ENCODE measurements around the gene MAP4K4. TPM values are rescaled to one million over a fixed set of nuclear protein-coding genes. Genes with fewer than 3 reads are reported as not detected.

The MAP4K4 gene
- total RNA-seq, 1 donor from 2014 or later = 427 TPM

DNA sequence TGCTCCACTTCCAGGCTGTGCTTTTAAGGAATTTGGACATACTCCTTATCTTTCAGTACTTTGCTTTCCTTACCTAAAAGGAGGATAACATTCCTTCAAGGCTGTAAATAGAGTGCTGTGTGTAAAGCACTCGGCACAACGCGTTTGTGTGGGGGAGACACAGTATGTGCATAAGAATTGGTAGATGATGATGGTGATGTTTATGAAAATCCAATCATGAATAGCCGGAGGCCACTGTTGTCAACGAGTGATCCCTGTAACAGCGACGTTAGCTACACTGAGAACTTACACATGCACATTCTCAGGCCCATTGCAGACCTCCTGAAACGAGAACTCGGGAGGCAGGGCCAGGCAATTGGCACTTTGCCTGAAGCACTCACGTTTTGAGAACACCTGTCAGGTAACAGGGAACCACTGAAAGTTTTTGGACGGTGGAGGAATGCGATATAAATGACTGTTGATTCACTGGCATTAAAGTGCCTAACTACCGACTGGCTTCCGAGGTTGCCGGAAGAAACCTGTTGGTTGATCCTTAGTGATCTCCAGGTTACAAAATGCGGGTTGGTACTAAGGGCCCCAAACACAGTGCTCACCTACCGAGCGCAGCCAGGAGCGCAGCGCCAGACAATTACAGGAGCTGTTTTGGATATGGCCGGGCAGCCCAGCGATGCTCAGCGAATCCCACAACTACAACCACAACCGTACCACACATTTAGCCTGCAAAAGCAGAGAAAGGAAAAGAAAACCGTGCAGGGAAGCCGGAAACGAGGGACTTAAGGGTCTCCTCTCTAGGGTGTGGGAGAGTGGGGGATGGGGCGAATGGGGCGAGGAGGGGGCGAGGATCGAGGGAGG, 1.0 kb upstream of the MAP4K4 start:
- Mint-ChIP-seq H3K36me3 (ENCODE audit: low read depth, unreplicated experiment) (peaks cover 12% of the 10 kb centered on the region), H3K27me3 (ENCODE audit: unreplicated experiment) (peaks cover 14% of the 10 kb centered on the region), H3K4me1 (ENCODE audit: unreplicated experiment) (peaks cover 29% of the 10 kb centered on the region), H3K4me3 (ENCODE audit: unreplicated experiment) (peak overlapping the region; percentile 96), H3K9me3 (ENCODE audit: unreplicated experiment) (no peaks in the 10 kb centered on the region), H3K27ac (ENCODE audit: unreplicated experiment) (peak overlapping the region; percentile 98)
- no peak for TF ChIP-seq CTCF (IDR thresholded peaks at IDR 0.05; ENCODE audit: unreplicated experiment)
- DNase-seq (ENCODE audit: low spot score) = no peak

DNA sequence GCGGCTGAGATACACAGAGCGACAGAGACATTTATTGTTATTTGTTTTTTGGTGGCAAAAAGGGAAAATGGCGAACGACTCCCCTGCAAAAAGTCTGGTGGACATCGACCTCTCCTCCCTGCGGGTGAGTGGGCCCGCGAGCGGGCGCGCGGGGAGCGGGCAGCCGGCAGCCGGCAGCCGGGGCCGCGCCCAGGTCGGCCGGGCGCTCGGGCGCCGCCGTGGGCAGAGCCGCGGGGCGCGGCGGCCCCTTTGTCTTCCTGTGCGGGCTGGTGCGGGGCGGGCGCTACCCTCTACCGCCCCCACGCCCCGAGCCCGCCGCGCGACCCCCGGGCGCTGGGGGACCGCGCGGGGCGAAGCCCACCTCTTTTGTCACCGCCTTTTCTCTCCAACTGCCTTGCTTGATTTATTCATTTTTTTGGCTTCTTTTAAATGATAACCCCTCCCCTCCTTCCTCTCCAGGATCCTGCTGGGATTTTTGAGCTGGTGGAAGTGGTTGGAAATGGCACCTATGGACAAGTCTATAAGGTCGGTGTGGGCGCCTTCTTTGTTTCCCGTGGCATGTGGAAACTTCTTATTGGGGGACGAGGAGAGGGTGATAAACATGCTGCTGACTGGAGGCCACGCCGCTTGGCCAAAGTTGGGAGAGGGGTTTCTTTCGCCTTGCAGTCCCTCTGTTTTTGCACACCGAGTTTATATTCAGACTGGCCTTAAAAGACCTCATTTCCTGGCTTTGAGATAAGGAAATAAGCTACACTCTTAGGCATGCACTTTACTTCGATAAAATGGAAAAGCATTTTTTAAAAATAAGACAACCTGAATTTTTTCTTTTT, 722 bp downstream of the MAP4K4 start:
- H3K27me3 Mint-ChIP-seq (ENCODE audit: unreplicated experiment) = peaks cover 15% of the 10 kb centered on the region
- peaks cover 24% of the 10 kb centered on the region for H3K36me3 Mint-ChIP-seq (ENCODE audit: low read depth, unreplicated experiment)
- H3K4me3 Mint-ChIP-seq (ENCODE audit: unreplicated experiment) = peak overlapping the region; percentile 72
- no peak for TF ChIP-seq CTCF (IDR thresholded peaks at IDR 0.05; ENCODE audit: unreplicated experiment)
- H3K27ac Mint-ChIP-seq (ENCODE audit: unreplicated experiment) = no peak overlapping the region
- no peaks in the 10 kb centered on the region for H3K9me3 Mint-ChIP-seq (ENCODE audit: unreplicated experiment)
- DNase-seq (ENCODE audit: low spot score) = peak; percentile 37
- peaks cover 31% of the 10 kb centered on the region for H3K4me1 Mint-ChIP-seq (ENCODE audit: unreplicated experiment)

GRCh38 chr2:101698844-101699754, 1.6 kb downstream of the MAP4K4 start:
- peaks cover 26% of the 10 kb centered on the region for H3K36me3 Mint-ChIP-seq (ENCODE audit: low read depth, unreplicated experiment)
- H3K27ac Mint-ChIP-seq (ENCODE audit: unreplicated experiment) = no peak overlapping the region
- peaks cover 36% of the 10 kb centered on the region for H3K4me1 Mint-ChIP-seq (ENCODE audit: unreplicated experiment)
- TF ChIP-seq CTCF (IDR thresholded peaks at IDR 0.05; ENCODE audit: unreplicated experiment) = no peak
- DNase-seq (ENCODE audit: low spot score) = no peak
- no peaks in the 10 kb centered on the region for H3K9me3 Mint-ChIP-seq (ENCODE audit: unreplicated experiment)
- H3K4me3 Mint-ChIP-seq (ENCODE audit: unreplicated experiment) = no peak overlapping the region
- H3K27me3 Mint-ChIP-seq (ENCODE audit: unreplicated experiment) = peaks cover 15% of the 10 kb centered on the region

DNA sequence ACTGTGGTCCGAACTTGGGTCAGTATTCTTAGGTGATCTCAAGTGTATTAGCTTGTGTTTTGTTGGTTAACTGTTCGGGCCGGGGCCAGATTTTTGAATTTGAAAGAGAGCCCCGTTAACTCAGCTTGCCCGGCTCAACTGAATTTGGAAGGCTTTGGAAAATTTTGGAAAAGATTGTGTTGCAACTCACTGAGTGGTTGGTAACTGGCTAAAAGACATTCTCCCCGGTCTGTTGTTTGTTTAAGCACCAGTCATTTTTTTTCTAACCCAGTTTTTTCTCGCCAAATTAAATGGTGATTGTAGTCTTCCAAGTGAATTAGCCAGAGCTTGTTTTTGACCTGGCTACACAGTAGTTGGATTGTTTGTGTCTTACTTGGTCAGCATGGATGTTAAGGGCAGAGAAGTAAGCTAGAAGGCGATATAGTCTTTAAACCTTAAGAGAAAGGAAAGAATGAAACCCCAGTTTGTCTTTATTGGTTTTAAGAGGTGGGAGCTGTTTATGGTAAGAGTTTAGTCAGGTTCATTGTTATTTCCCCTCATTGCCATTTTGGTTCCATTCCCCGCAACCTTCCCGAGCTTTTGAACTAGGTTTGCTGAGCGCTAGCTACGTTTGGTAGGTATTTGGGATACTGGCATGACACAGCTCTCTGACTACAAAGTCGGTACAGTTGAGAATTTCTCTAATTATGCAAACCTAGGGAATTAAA, 2.4 kb downstream of the MAP4K4 start:
- Mint-ChIP-seq H3K36me3 (ENCODE audit: low read depth, unreplicated experiment) (peaks cover 28% of the 10 kb centered on the region), H3K4me1 (ENCODE audit: unreplicated experiment) (peaks cover 42% of the 10 kb centered on the region), H3K4me3 (ENCODE audit: unreplicated experiment) (no peak overlapping the region), H3K27me3 (ENCODE audit: unreplicated experiment) (peaks cover 15% of the 10 kb centered on the region), H3K27ac (ENCODE audit: unreplicated experiment) (no peak overlapping the region), H3K9me3 (ENCODE audit: unreplicated experiment) (no peaks in the 10 kb centered on the region)
- no peak for DNase-seq (ENCODE audit: low spot score)
- no peak for TF ChIP-seq CTCF (IDR thresholded peaks at IDR 0.05; ENCODE audit: unreplicated experiment)

Measured in endothelial cell (in vitro differentiated cells).